ENCODE data around the gene GLIS1.

DNA sequence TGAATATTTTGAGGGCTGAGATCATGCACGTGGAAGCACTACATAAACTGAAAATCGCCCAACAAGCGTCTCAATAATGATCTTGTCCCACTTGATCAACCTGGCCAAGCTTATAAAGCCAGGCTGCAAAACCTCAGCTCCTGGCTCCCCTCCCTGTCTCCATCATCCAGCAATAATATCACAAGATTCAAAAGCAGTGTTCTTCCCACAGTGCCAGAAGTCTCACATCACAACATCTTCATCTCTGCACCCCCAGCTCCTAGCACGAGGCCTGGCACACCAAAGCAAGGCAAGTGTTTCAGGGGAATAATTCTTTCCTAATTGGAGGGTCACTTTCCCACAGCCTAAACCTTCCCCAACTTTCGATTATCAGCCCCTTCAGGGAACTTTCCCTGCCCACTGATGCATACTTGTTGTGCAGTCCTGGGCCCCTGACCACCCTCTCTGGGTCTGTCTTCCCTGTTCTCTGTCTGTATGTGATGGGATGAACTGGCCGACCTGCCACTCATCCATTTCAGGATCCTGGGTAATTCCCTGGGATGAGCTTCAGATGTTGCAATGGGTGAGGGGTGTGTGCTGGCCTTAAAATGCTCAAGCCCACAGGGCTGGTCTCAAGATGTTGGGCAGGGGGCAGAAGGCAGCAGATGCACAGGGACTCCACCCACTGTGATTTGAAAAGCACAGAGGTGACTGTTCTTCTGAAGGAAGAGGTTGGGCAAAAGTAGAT is 150.7 kb downstream of the GLIS1 start:
- TF ChIP-seq, protein P1, sequence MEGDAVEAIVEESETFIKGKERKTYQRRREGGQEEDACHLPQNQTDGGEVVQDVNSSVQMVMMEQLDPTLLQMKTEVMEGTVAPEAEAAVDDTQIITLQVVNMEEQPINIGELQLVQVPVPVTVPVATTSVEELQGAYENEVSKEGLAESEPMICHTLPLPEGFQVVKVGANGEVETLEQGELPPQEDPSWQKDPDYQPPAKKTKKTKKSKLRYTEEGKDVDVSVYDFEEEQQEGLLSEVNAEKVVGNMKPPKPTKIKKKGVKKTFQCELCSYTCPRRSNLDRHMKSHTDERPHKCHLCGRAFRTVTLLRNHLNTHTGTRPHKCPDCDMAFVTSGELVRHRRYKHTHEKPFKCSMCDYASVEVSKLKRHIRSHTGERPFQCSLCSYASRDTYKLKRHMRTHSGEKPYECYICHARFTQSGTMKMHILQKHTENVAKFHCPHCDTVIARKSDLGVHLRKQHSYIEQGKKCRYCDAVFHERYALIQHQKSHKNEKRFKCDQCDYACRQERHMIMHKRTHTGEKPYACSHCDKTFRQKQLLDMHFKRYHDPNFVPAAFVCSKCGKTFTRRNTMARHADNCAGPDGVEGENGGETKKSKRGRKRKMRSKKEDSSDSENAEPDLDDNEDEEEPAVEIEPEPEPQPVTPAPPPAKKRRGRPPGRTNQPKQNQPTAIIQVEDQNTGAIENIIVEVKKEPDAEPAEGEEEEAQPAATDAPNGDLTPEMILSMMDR (IDR thresholded peaks at IDR 0.05): no peak
- no peak for TF ChIP-seq POLR2A (IDR thresholded peaks at IDR 0.05)

Data from ovary (tissue), 3 donors.